CD14-positive monocyte (primary cell): ENCODE results near the gene KCNN4. TPM values are rescaled to one million over a fixed set of nuclear protein-coding genes. Genes with fewer than 3 reads are reported as not detected.

Experiments used
- DNase-seq, 3 donors: peaks; one replicate each; pipeline ENCODE4 v3.0.0-alpha.2; 2011 to 2022
- H2AFZ ChIP-seq: 2 replicates; pipeline ENCODE4 v1.6.0; 2012; ENCODE audit warnings: mild to moderate bottlenecking, low read depth, low read length, inconsistent platforms; ENCODE audit not compliant: insufficient read depth, poor library complexity, severe bottlenecking
- H3K27ac ChIP-seq, 2 donors: 1 replicate in 1 of 2; 2 replicates in 1 of 2; pipeline ENCODE4 v1.5.1; 2012 to 2013; ENCODE audit warnings: low read length in 2 of 2, control low read depth in 1 of 2, inconsistent platforms in 1 of 2, low read depth in 1 of 2, mild to moderate bottlenecking in 1 of 2
- H3K27me3 ChIP-seq, 2 donors: one replicate each; pipeline versions ENCODE4 v1.6.0 to v1.6.1; 2011 to 2013; ENCODE audit warnings: low read length in 2 of 2; ENCODE audit not compliant: control insufficient read depth in 2 of 2, insufficient read depth in 2 of 2
- H3K36me3 ChIP-seq, 2 donors: replicated peaks in 1 of 2; 1 replicate in 1 of 2; 2 replicates in 1 of 2; pipeline versions ENCODE4 v1.5.1 to v1.6.1; 2012 to 2013; ENCODE audit warnings: low read length in 2 of 2, control low read depth in 1 of 2, inconsistent platforms in 1 of 2, mild to moderate bottlenecking in 1 of 2; ENCODE audit not compliant: insufficient read depth in 2 of 2, control insufficient read depth in 1 of 2
- H3K4me1 ChIP-seq, 2 donors: 1 replicate in 1 of 2; 2 replicates in 1 of 2; pipeline versions ENCODE4 v1.5.1 to v1.6.1; 2012 to 2013; ENCODE audit warnings: low read length in 2 of 2, control low read depth in 1 of 2, inconsistent platforms in 1 of 2, mild to moderate bottlenecking in 1 of 2, moderate library complexity in 1 of 2; ENCODE audit not compliant: insufficient read depth in 2 of 2, control insufficient read depth in 1 of 2
- H3K4me2 ChIP-seq: replicated peaks from 2 replicates; pipeline ENCODE3; 2012; ENCODE audit warnings: low read length, moderate library complexity, mild to moderate bottlenecking; ENCODE audit not compliant: poor library complexity, severe bottlenecking; ENCODE audit errors: extremely low read depth
- H3K4me3 ChIP-seq, 3 experiments: fragments of 200-600 bp in 1 of 3; sonication (generic) in 1 of 3; replicated peaks in 1 of 3; 1 replicate in 2 of 3; 2 replicates in 1 of 3; pipeline ENCODE4 v1.5.1; 2011 to 2013; ENCODE audit warnings: low read length in 3 of 3, mild to moderate bottlenecking in 3 of 3, control low read depth in 2 of 3, low read depth in 2 of 3, inconsistent platforms in 1 of 3, moderate library complexity in 1 of 3
- H3K79me2 ChIP-seq: 2 replicates; pipeline ENCODE4 v1.6.0; 2012; ENCODE audit warnings: mild to moderate bottlenecking, control low read depth, inconsistent platforms, low read length, moderate library complexity; ENCODE audit not compliant: insufficient read depth
- H3K9ac ChIP-seq: 2 replicates; pipeline ENCODE4 v1.6.0; 2017; ENCODE audit warnings: low read length, mild to moderate bottlenecking; ENCODE audit not compliant: insufficient read depth, poor library complexity, severe bottlenecking
- H3K9me3 ChIP-seq, 2 donors: replicated peaks in 1 of 2; 1 replicate in 1 of 2; 2 replicates in 1 of 2; pipeline versions ENCODE4 v1.5.1 to v1.6.1; 2012 to 2013; ENCODE audit warnings: low read length in 2 of 2, control low read depth in 1 of 2; ENCODE audit not compliant: control insufficient read depth in 1 of 2, insufficient read depth in 1 of 2
- H4K20me1 ChIP-seq: 2 replicates; pipeline ENCODE4 v1.6.0; 2012; ENCODE audit warnings: mild to moderate bottlenecking, low read length, control low read depth, moderate library complexity; ENCODE audit not compliant: insufficient read depth
- H3K27ac Mint-ChIP-seq, 7 donors: one replicate each; pipeline ENCODE4 v1.8.0; 2020; ENCODE audit warnings: mild to moderate bottlenecking in 7 of 7, mixed read lengths in 7 of 7, moderate library complexity in 6 of 7, inconsistent platforms in 2 of 7
- H3K27me3 Mint-ChIP-seq, 3 donors: one replicate each; pipeline ENCODE4 v1.8.0; 2021 to 2022; ENCODE audit warnings: low read depth in 3 of 3, mild to moderate bottlenecking in 3 of 3, mixed read lengths in 3 of 3, moderate library complexity in 3 of 3, inconsistent platforms in 1 of 3
- H3K36me3 Mint-ChIP-seq, 2 donors: one replicate each; pipeline ENCODE4 v1.8.0; 2020; ENCODE audit warnings: mixed read lengths in 2 of 2, inconsistent platforms in 1 of 2, mild to moderate bottlenecking in 1 of 2
- H3K4me1 Mint-ChIP-seq: one replicate; pipeline ENCODE4 v1.8.0; 2020; ENCODE audit warnings: mild to moderate bottlenecking, mixed read lengths
- H3K4me3 Mint-ChIP-seq, 2 donors: one replicate each; pipeline ENCODE4 v1.8.0; 2020; ENCODE audit warnings: mild to moderate bottlenecking in 2 of 2, mixed read lengths in 2 of 2, moderate library complexity in 1 of 2
- H3K9me3 Mint-ChIP-seq, 7 donors: one replicate each; pipeline ENCODE4 v1.8.0; 2020 to 2022; ENCODE audit warnings: mixed read lengths in 7 of 7, mild to moderate bottlenecking in 6 of 7, moderate library complexity in 6 of 7, inconsistent platforms in 2 of 7
- CTCF ChIP-seq: fragments of 200-600 bp; IDR thresholded peaks from one replicate; pipeline ENCODE4 v1.8.0; 2022; ENCODE audit warnings: antibody characterized with exemption, mild to moderate bottlenecking
- WGBS: methylation state at CpG from one replicate; pipeline ENCODE4 v1.1.5; 2013; ENCODE audit warnings: missing lambda C conversion rate; ENCODE audit not compliant: insufficient coverage; 5-methylcytosine and 5-hydroxymethylcytosine counted together
- intact Hi-C, 2 donors: fragments of 100-400 bp; cut with micrococcal nuclease; formaldehyde crosslinking; loops; one replicate each; pipeline versions ENCODE4 v1.15.0 to v1.15.1; 2023
- polyA plus RNA-seq, 3 donors: library from polyadenylated mRNA; depleted of rRNA in 1 of 3; unstranded in 2 of 3; stranded (reverse) in 1 of 3; fragments of 300-500 nt in 2 of 3; fragments of >200 nt in 1 of 3; fragmentation: Illumina TruSeq in 2 of 3; gene quantifications; 1 replicate in 2 of 3; 2 replicates in 1 of 3; pipeline ENCODE4 v1.2.3, GENCODE V29; 2012 to 2021

KCNN4 gene
- polyA plus RNA-seq, 3 donors: 12.9 to 70.4 (median 17.1) TPM

GRCh38 chr19:43729919-43730318 is 50.9 kb downstream of the KCNN4 start:
- Histone ChIP-seq H4K20me1 (no peaks in the 10 kb centered on the region), H3K79me2 (no peaks in the 10 kb centered on the region), H3K27ac (no peak overlapping the region), H3K4me2 (no peak overlapping the region), H3K9ac (no peak overlapping the region), H3K36me3 (peaks cover 51 to 73% of the 10 kb centered on the region in 2 donors), H3K4me1 (peaks cover 55 to 58% of the 10 kb centered on the region in 2 donors), H3K27me3 (no peaks in the 10 kb centered on the region), H3K9me3 (no peaks in the 10 kb centered on the region), H2AFZ (no peak overlapping the region), H3K4me3 (no peak overlapping the region)
- WGBS: 100% methylated on average over 2 of the region's 5 CpGs
- DNase-seq: no peak
- no peak overlapping the region for H3K27ac Mint-ChIP-seq
- intact Hi-C loops: no loop called here
- peaks cover 69 to 73% of the 10 kb centered on the region in 2 donors for H3K36me3 Mint-ChIP-seq
- peaks cover 58% of the 10 kb centered on the region for H3K4me1 Mint-ChIP-seq
- H3K27me3 Mint-ChIP-seq: peaks cover 0 to 2% (median 2%) of the 10 kb centered on the region in 3 donors
- no peak overlapping the region for H3K4me3 Mint-ChIP-seq
- TF ChIP-seq CTCF: no peak
- H3K9me3 Mint-ChIP-seq: peaks cover 0 to 3% (median 0%) of the 10 kb centered on the region in 7 donors

GRCh38 chr19:43727593-43727853 is 53.2 kb downstream of the KCNN4 start:
- no peaks in the 10 kb centered on the region for H3K9me3 ChIP-seq
- no peaks in the 10 kb centered on the region for H3K27me3 ChIP-seq
- H3K36me3 Mint-ChIP-seq: peaks cover 46 to 49% of the 10 kb centered on the region in 2 donors
- DNase-seq: no peak
- H3K27me3 Mint-ChIP-seq: peaks cover 4 to 13% (median 4%) of the 10 kb centered on the region in 3 donors
- intact Hi-C loops: no loop called here
- peaks cover 43 to 48% of the 10 kb centered on the region in 2 donors for H3K4me1 ChIP-seq
- 17% methylated on average over 1 of the region's 4 CpGs for WGBS
- no peaks in the 10 kb centered on the region for H4K20me1 ChIP-seq
- H3K36me3 ChIP-seq: peaks cover 32 to 49% of the 10 kb centered on the region in 2 donors
- H3K27ac ChIP-seq: no peak overlapping the region
- H3K4me3 Mint-ChIP-seq: no peak overlapping the region
- no peak overlapping the region for H2AFZ ChIP-seq
- no peak overlapping the region for H3K4me3 ChIP-seq
- no peak overlapping the region for H3K27ac Mint-ChIP-seq
- peaks cover 48% of the 10 kb centered on the region for H3K4me1 Mint-ChIP-seq
- no peaks in the 10 kb centered on the region for H3K79me2 ChIP-seq
- TF ChIP-seq CTCF: no peak
- no peak overlapping the region for H3K4me2 ChIP-seq
- H3K9ac ChIP-seq: no peak overlapping the region
- H3K9me3 Mint-ChIP-seq: peaks cover 0 to 3% (median 0%) of the 10 kb centered on the region in 7 donors
